Hepatocyte (in vitro differentiated cells): ENCODE data around the gene CSTF3. TPM values are rescaled to one million over a fixed set of nuclear protein-coding genes. Genes with fewer than 3 reads are reported as not detected.
"Not testable (repeated sequence)": the region's sequence is repeated elsewhere in the genome, so short reads cannot be mapped to it uniquely, and the experiment has no call there.

ENCODE experiments used
- DNase-seq: peaks from one replicate; pipeline ENCODE4 v3.0.0-alpha.2; 2016; ENCODE audit warnings: low spot score
- H2AFZ ChIP-seq: fragments of 200-600 bp; sonication (generic); 2 replicates; pipeline ENCODE4 v1.6.0; 2016; ENCODE audit warnings: antibody characterized with exemption, mild to moderate bottlenecking
- H3K27ac ChIP-seq: fragments of 200-600 bp; sonication (generic); 2 replicates; pipeline ENCODE4 v1.5.1; 2016; ENCODE audit warnings: mild to moderate bottlenecking
- H3K27me3 ChIP-seq: fragments of 200-600 bp; sonication (generic); 2 replicates; pipeline ENCODE4 v1.6.1; 2016
- H3K36me3 ChIP-seq: fragments of 200-600 bp; sonication (generic); replicated peaks from 2 replicates; pipeline ENCODE4 v1.5.1; 2016; ENCODE audit warnings: low read depth; ENCODE audit not compliant: insufficient read depth
- H3K4me1 ChIP-seq: fragments of 200-600 bp; sonication (generic); 2 replicates; pipeline ENCODE4 v1.5.1; 2016; ENCODE audit warnings: mild to moderate bottlenecking, moderate library complexity; ENCODE audit not compliant: insufficient read depth
- H3K4me2 ChIP-seq: fragments of 200-600 bp; sonication (generic); 2 replicates; pipeline ENCODE4 v1.6.0; 2016
- H3K4me3 ChIP-seq: fragments of 200-600 bp; sonication (generic); 2 replicates; pipeline ENCODE4 v1.5.1; 2016; ENCODE audit warnings: mild to moderate bottlenecking
- H3K79me2 ChIP-seq: fragments of 200-600 bp; sonication (generic); 2 replicates; pipeline ENCODE4 v1.6.0; 2017; ENCODE audit warnings: mild to moderate bottlenecking
- H3K9me2 ChIP-seq: fragments of 200-600 bp; sonication (generic); replicated peaks from 2 replicates; pipeline ENCODE4 v1.6.0; 2017; ENCODE audit warnings: mild to moderate bottlenecking; ENCODE audit not compliant: insufficient read depth
- H3K9me3 ChIP-seq: fragments of 200-600 bp; sonication (generic); 2 replicates; pipeline ENCODE4 v1.5.1; 2016; ENCODE audit warnings: low read depth, mild to moderate bottlenecking
- H4K20me1 ChIP-seq: fragments of 200-600 bp; sonication (generic); 2 replicates; pipeline ENCODE4 v1.6.0; 2016; ENCODE audit warnings: mild to moderate bottlenecking; ENCODE audit not compliant: insufficient read depth, poor library complexity, severe bottlenecking
- EZH2 ChIP-seq: fragments of 200-600 bp; sonication (generic); IDR thresholded peaks from 2 replicates; pipeline ENCODE4 v1.6.1; 2016; ENCODE audit warnings: antibody characterized with exemption, mild to moderate bottlenecking, borderline replicate concordance
- EZH2phosphoT487 ChIP-seq: fragments of 200-600 bp; sonication (generic); IDR thresholded peaks from one replicate; pipeline ENCODE4 v1.6.1; 2018; ENCODE audit warnings: antibody characterized with exemption, mild to moderate bottlenecking, low read depth, moderate library complexity; ENCODE audit not compliant: unreplicated experiment, severe bottlenecking
- WGBS: methylation state at CpG from one replicate; pipeline ENCODE4 v1.1.6; 2016; ENCODE audit warnings: low lambda C conversion rate; ENCODE audit errors: missing lambda C conversion rate; 5-methylcytosine and 5-hydroxymethylcytosine counted together
- polyA plus RNA-seq: library from polyadenylated mRNA; unstranded; fragments of >200 nt; fragmentation: Nextera tagmentation; extraction: Ambion mirVana; gene quantifications from 2 replicates; pipeline ENCODE4 v1.2.1, GENCODE V29; 2016
- total RNA-seq: library from RNA; depleted of rRNA; stranded (reverse); fragments of >200 nt; gene quantifications from 2 replicates; pipeline ENCODE4 v1.2.3, GENCODE V29; 2014
- TF ChIP-seq, protein P1 (sequence below): fragments of 200-600 bp; sonication (generic); IDR thresholded peaks from 2 replicates; pipeline ENCODE4 v1.5.1; 2016; ENCODE audit warnings: antibody characterized with exemption, mild to moderate bottlenecking; ENCODE audit not compliant: poor library complexity

The CSTF3 gene
- total and polyA plus RNA-seq, 2 experiments from 2014 or later = 33.0 to 35.6 TPM

DNA sequence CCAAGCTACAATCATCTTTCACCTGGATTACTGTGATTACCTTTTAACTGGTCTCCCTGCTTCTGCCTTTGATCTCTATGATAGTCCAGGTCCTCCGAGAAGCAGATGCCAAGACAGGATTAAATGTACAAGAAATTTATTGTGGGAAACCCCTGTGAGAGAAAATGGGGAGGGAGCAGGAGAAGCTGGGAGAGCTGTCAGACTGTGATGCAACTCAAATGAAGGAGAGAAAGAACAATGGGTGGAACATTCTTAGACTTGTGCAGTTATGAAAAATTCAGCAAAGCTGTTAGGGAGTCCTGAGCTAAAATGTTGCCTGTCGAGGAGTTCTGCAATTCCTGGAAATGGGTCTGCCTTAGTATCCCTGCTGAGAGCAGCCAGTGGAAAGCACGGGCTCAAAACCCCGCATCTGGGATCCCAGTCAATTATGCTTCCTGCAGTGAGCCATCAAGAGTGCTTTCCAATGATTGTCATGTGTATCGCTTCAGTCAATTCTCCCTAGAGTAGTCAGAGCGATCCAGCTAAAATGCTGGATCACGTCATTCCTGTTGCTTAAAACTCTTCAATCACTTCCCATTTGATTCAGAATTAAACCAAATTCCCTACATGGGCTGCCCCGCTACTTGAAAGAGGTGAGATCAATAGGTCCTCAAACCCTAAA, 16.5 kb upstream of the CSTF3 start:
- TF ChIP-seq, protein P1, sequence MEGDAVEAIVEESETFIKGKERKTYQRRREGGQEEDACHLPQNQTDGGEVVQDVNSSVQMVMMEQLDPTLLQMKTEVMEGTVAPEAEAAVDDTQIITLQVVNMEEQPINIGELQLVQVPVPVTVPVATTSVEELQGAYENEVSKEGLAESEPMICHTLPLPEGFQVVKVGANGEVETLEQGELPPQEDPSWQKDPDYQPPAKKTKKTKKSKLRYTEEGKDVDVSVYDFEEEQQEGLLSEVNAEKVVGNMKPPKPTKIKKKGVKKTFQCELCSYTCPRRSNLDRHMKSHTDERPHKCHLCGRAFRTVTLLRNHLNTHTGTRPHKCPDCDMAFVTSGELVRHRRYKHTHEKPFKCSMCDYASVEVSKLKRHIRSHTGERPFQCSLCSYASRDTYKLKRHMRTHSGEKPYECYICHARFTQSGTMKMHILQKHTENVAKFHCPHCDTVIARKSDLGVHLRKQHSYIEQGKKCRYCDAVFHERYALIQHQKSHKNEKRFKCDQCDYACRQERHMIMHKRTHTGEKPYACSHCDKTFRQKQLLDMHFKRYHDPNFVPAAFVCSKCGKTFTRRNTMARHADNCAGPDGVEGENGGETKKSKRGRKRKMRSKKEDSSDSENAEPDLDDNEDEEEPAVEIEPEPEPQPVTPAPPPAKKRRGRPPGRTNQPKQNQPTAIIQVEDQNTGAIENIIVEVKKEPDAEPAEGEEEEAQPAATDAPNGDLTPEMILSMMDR = no peak
- no peak for TF ChIP-seq EZH2
- TF ChIP-seq EZH2phosphoT487 = no peak

DNA sequence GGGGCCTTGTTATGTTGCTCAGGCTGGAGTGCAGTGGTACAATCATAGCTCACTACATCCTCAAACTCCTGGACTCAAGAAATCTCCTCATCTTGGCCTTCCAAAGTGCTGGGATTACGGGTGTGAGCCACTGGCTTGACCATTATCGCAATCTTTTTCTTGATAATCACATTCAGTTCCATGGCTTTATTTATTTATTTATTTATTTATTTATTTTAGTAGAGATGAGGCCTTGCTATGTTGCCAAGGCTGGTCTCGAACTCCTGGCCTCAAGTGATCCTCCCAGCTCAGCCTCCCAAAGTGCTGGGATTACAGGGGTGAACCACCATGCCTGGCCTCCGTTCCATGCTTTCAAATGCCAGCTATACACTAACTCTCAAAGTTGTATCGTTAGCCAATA, 15.5 kb upstream of the CSTF3 start:
- H4K20me1 ChIP-seq, H3K27ac ChIP-seq, H3K9me3 ChIP-seq, H2AFZ ChIP-seq, H3K36me3 ChIP-seq, H3K4me3 ChIP-seq, H3K4me2 ChIP-seq, H3K79me2 ChIP-seq, H3K4me1 ChIP-seq, DNase-seq, H3K27me3 ChIP-seq, H3K9me2 ChIP-seq: not testable (repeated sequence)
- 97% methylated on average over 5 of the region's 5 CpGs for WGBS

More for the DNA sequence above, 16.5 kb upstream of the CSTF3 start:
- Histone ChIP-seq H3K79me2 (no peaks in the 10 kb centered on the region), H3K4me3 (no peak overlapping the region), H3K9me3 (no peaks in the 10 kb centered on the region), H3K36me3 (no peaks in the 10 kb centered on the region), H3K27ac (no peak overlapping the region), H3K4me1 (peaks cover 9% of the 10 kb centered on the region), H3K4me2 (no peak overlapping the region), H4K20me1 (no peaks in the 10 kb centered on the region), H3K9me2 (no peaks in the 10 kb centered on the region), H3K27me3 (no peaks in the 10 kb centered on the region), H2AFZ (no peak overlapping the region)
- no peak for DNase-seq
- 70% methylated on average over 8 of the region's 8 CpGs for WGBS

GRCh38 chr11:33172996-33173395, 11.7 kb upstream of the CSTF3 start:
- Histone ChIP-seq H2AFZ (no peak overlapping the region), H3K9me3 (no peaks in the 10 kb centered on the region), H3K9me2 (no peaks in the 10 kb centered on the region), H3K79me2 (no peaks in the 10 kb centered on the region), H4K20me1 (no peaks in the 10 kb centered on the region), H3K27me3 (no peaks in the 10 kb centered on the region), H3K4me3 (no peak overlapping the region), H3K4me1 (peaks cover 5% of the 10 kb centered on the region), H3K4me2 (no peak overlapping the region), H3K36me3 (no peaks in the 10 kb centered on the region), H3K27ac (no peak overlapping the region)
- TF ChIP-seq EZH2 (no peak), EZH2phosphoT487 (no peak)
- TF ChIP-seq, protein P1 = no peak
- 69% methylated on average over 2 of the region's 2 CpGs for WGBS
- DNase-seq = peak; percentile 49

DNA sequence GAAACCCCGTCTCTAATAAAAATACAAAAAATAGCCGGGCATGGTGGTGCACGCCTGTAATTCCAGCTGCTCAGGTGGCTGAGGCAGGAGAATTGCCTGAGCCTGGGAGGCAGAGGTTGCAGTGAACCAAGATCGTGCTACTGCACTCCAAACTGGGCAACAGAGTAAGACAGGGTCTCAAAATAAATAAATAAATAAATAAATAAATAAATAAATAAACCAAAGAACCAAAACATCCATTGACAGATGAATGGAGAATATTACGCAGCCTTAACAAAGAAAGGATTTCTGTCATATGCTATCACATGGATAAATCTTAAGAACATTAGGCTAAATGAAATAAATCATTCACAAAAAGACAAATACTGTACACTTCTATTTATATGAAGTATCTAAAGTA, 11.1 kb upstream of the CSTF3 start:
- no peak for DNase-seq
- Histone ChIP-seq H3K27ac (no peak overlapping the region), H4K20me1 (no peaks in the 10 kb centered on the region), H3K9me3 (no peaks in the 10 kb centered on the region), H3K4me2 (no peak overlapping the region), H3K4me3 (no peak overlapping the region), H3K36me3 (no peaks in the 10 kb centered on the region), H3K9me2 (no peaks in the 10 kb centered on the region), H2AFZ (no peak overlapping the region), H3K27me3 (no peaks in the 10 kb centered on the region), H3K4me1 (peaks cover 7% of the 10 kb centered on the region), H3K79me2 (no peaks in the 10 kb centered on the region)
- WGBS = 94% methylated on average over 5 of the region's 5 CpGs
- TF ChIP-seq, protein P1 = no peak
- TF ChIP-seq EZH2phosphoT487 (no peak), EZH2 (no peak)
